ENCODE measurements around the gene FLNC. TPM values are rescaled to one million over a fixed set of nuclear protein-coding genes. Genes with fewer than 3 reads are reported as not detected.

Gene FLNC
- total and polyA plus RNA-seq, 9 of the 15 experiments (the other 6 are each of a cell fraction or from before 2014, with no cell fraction given) = 0.90 to 155 (median 28.8) TPM

DNA sequence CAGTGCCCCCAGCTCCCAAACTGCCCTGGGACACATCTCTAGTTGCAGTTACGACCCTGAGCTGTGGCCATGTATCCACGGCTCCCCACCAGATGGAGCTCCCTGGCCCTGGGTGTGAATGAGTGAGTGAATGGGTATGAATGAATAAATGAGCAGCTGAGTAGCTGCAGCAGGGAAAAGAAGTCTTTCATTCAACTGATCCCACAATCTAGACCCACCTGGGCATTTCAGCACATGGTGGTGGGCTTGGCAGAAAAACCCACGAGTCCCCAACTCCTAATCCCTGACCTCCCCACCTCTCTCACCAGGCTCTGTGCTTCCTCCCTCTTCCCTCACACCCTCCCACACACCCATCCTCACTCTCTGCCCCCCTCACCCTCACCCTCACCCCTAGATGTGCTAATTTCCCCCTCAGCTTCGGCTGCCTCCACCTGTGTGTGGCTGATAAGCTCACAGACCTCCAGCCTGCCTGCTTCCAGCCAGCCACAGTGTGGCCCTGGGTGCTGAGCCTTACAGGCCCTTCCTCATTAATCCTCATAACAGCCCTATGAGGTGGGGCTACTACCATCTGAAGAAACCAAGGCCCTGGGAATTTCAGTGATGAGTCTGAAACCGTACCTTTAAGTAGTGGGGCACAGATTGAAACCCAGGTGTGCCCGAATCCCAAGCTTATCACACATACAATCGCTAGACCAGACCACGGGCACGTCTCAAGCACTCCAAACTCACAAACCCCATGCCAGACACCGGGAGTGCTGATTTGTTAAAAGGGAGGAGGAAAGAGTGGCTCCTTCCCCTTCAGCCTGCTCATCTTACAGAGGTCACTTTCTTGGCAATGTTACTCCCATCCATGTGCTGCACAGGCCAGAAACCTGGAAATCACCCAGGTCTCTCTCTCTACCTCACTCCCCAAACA, 30.2 kb downstream of the FLNC start (continued):
- TF ChIP-seq, protein P1, sequence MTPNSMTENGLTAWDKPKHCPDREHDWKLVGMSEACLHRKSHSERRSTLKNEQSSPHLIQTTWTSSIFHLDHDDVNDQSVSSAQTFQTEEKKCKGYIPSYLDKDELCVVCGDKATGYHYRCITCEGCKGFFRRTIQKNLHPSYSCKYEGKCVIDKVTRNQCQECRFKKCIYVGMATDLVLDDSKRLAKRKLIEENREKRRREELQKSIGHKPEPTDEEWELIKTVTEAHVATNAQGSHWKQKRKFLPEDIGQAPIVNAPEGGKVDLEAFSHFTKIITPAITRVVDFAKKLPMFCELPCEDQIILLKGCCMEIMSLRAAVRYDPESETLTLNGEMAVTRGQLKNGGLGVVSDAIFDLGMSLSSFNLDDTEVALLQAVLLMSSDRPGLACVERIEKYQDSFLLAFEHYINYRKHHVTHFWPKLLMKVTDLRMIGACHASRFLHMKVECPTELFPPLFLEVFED (CRISPR knock-in tag; conservative IDR thresholded peaks at IDR 0.05) = peak; percentile 96
- TF ChIP-seq ZNF668 (CRISPR knock-in tag; IDR thresholded peaks at IDR 0.05) = no peak

DNA sequence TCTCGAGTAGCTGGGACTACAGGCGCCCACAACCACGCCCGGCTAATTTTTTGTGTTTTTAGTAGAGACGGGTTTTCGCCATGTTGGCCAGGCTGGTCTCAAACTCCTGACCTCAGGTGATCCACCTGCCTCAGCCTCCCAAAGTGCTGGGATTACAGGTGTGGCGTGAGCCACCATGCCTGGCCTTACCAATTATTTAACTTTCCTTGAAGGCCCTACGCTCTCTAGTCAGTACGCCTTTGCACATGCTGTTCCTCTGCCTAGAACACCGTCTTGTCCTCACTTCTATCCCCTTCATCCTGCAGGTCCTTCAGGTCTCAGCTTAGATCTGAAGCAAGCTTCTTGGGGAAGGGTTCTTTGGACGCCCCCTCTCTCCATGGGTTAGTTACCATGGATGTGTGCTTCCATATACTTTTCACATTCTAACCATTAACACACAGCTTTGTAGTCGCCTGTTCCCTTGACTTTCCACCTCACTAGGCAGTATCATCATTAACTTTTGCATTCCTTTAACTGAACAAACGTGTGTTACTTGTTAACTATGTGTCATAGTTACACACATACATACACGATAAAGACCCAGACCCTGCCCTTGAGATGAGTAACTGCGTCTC, 31.9 kb downstream of the FLNC start:
- Histone ChIP-seq H3K27me3 (ENCODE audit: control insufficient read depth in 2 of 2, insufficient read depth in 2 of 2, low read length in 2 of 2) (no peaks in the 10 kb centered on the region), H3K4me3 (peak overlapping the region; percentile 71), H3K27ac (ENCODE audit: extremely low read depth, low read depth, low read length) (peak overlapping the region; percentile 81), H3K9me1 (ENCODE audit: control insufficient read depth, insufficient read depth, low read length) (no peaks in the 10 kb centered on the region), H3K9me3 (replicated peaks; ENCODE audit: control insufficient read depth, insufficient read depth, low read depth, low read length) (no peaks in the 10 kb centered on the region), H3K36me3 (ENCODE audit: control insufficient read depth, insufficient read depth, low read length) (peaks cover 50% of the 10 kb centered on the region), H3K4me2 (ENCODE audit: insufficient read depth, low read length) (peak overlapping the region; percentile 100), H4K20me1 (replicated peaks; ENCODE audit: control insufficient read depth, insufficient read depth, low read length) (no peaks in the 10 kb centered on the region; the same call in 1 of the 2 replicates), H3K9ac (ENCODE audit: insufficient read depth in 1 of 2, low read depth in 2 of 2, low read length in 2 of 2) (peak overlapping the region; percentile 72 to 74), H3K4me1 (replicated peaks in 1 of 2; ENCODE audit: control insufficient read depth in 2 of 2, insufficient read depth in 2 of 2, low read length in 2 of 2) (peaks cover 38 to 72% of the 10 kb centered on the region in 2 experiments), H3K79me2 (ENCODE audit: control insufficient read depth, insufficient read depth, low read length) (peaks cover 44% of the 10 kb centered on the region), H2AFZ (ENCODE audit: low read depth, low read length) (peak overlapping the region; percentile 97)
- TSS peak; percentile 92 for BruUV-seq (replicated peaks)
- FAIRE-seq = no peak
- DNase-seq (ENCODE audit: extremely low read depth in 1 of 4, low spot score in 3 of 4) = peak in 1 of 4 experiments; percentile 42
- no peak for ATAC-seq
- POLR2A ChIA-PET = interaction anchor here (0.6 to 7.1 kb wide), 14 partner anchors 11 to 625 kb away, joined by 3 to 47 read pairs (median 4); partner anchors contain the start of gene CALU
- in situ Hi-C loops (cut with MboI) = no loop called here
- intact Hi-C loops (cut with micrococcal nuclease) = loop anchor here (2.0 to 5.0 kb wide), 4 partner anchors 80 to 385 kb away; partner anchors contain the start of genes CALU and METTL2B
- CTCF ChIA-PET (ENCODE audit: low intra/inter-chr PET ratio) = no interaction called here
- WGBS (ENCODE audit: insufficient coverage, low coverage, missing lambda C conversion rate) = 53% methylated on average over 15 of the region's 15 CpGs
- TF ChIP-seq, protein P2, sequence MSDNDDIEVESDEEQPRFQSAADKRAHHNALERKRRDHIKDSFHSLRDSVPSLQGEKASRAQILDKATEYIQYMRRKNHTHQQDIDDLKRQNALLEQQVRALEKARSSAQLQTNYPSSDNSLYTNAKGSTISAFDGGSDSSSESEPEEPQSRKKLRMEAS (CRISPR knock-in tag; IDR thresholded peaks at IDR 0.05) = peak; percentile 37; the same call in 1 of the 2 replicates
- no peak for TF ChIP-seq MCM7 (IDR thresholded peaks at IDR 0.05)
- TF ChIP-seq, protein P3, sequence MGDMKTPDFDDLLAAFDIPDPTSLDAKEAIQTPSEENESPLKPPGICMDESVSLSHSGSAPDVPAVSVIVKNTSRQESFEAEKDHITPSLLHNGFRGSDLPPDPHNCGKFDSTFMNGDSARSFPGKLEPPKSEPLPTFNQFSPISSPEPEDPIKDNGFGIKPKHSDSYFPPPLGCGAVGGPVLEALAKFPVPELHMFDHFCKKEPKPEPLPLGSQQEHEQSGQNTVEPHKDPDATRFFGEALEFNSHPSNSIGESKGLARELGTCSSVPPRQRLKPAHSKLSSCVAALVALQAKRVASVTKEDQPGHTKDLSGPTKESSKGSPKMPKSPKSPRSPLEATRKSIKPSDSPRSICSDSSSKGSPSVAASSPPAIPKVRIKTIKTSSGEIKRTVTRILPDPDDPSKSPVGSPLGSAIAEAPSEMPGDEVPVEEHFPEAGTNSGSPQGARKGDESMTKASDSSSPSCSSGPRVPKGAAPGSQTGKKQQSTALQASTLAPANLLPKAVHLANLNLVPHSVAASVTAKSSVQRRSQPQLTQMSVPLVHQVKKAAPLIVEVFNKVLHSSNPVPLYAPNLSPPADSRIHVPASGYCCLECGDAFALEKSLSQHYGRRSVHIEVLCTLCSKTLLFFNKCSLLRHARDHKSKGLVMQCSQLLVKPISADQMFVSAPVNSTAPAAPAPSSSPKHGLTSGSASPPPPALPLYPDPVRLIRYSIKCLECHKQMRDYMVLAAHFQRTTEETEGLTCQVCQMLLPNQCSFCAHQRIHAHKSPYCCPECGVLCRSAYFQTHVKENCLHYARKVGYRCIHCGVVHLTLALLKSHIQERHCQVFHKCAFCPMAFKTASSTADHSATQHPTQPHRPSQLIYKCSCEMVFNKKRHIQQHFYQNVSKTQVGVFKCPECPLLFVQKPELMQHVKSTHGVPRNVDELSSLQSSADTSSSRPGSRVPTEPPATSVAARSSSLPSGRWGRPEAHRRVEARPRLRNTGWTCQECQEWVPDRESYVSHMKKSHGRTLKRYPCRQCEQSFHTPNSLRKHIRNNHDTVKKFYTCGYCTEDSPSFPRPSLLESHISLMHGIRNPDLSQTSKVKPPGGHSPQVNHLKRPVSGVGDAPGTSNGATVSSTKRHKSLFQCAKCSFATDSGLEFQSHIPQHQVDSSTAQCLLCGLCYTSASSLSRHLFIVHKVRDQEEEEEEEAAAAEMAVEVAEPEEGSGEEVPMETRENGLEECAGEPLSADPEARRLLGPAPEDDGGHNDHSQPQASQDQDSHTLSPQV (IDR thresholded peaks at IDR 0.05) = peak; percentile 70
- no peak for TF ChIP-seq NCOA4 (IDR thresholded peaks at IDR 0.05; ENCODE audit: partially characterized antibody)
- TF ChIP-seq MIER1 (IDR thresholded peaks at IDR 0.05; ENCODE audit: low read depth) = peak; percentile 37; the same call in 1 of the 2 replicates
- TF ChIP-seq, protein P4, sequence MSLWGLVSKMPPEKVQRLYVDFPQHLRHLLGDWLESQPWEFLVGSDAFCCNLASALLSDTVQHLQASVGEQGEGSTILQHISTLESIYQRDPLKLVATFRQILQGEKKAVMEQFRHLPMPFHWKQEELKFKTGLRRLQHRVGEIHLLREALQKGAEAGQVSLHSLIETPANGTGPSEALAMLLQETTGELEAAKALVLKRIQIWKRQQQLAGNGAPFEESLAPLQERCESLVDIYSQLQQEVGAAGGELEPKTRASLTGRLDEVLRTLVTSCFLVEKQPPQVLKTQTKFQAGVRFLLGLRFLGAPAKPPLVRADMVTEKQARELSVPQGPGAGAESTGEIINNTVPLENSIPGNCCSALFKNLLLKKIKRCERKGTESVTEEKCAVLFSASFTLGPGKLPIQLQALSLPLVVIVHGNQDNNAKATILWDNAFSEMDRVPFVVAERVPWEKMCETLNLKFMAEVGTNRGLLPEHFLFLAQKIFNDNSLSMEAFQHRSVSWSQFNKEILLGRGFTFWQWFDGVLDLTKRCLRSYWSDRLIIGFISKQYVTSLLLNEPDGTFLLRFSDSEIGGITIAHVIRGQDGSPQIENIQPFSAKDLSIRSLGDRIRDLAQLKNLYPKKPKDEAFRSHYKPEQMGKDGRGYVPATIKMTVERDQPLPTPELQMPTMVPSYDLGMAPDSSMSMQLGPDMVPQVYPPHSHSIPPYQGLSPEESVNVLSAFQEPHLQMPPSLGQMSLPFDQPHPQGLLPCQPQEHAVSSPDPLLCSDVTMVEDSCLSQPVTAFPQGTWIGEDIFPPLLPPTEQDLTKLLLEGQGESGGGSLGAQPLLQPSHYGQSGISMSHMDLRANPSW (CRISPR knock-in tag; IDR thresholded peaks at IDR 0.05) = 0 out of 2 replicates have a peak, but pooled peaks have one; percentile 63
- TF ChIP-seq SRSF1 (IDR thresholded peaks at IDR 0.05; ENCODE audit: low read depth, low read length) = no peak
